Placental epithelial cell (primary cell): Measurements from ENCODE around the gene PHF21B. TPM values are rescaled to one million over a fixed set of nuclear protein-coding genes. Genes with fewer than 3 reads are reported as not detected.

ENCODE experiments used
- total RNA-seq: library from RNA; depleted of rRNA; stranded (reverse); fragments of >200 nt; gene quantifications from 2 replicates; pipeline ENCODE4 v1.2.3, GENCODE V29; 2012

Gene PHF21B
- total RNA-seq = 0.39 TPM in 1 of 2 replicates, not detected in the other

GRCh38 chr22:45009606-45010531, at the start of gene PHF21B:
PHF21B (minus strand) TSS chr22:45010005; CDS start chr22:45009549, 456 bp downstream.

Other genes with a start within 250 kb of the PHF21B start
- 27.9 and 40.1 TPM in 2 replicates for gene NUP50, start 153.9 kb upstream of the PHF21B start, total RNA-seq
- gene KIAA0930, start 230.9 kb upstream of the PHF21B start, total RNA-seq = 14.1 and 29.1 TPM in 2 replicates